Natural killer cell (primary cell): ENCODE measurements around the gene LENG9. TPM values are rescaled to one million over a fixed set of nuclear protein-coding genes. Genes with fewer than 3 reads are reported as not detected.

ENCODE experiments used
- ATAC-seq, 3 donors: fragments of 150-1000 bp in 2 of 3; fragments of 200-7000 bp in 1 of 3; cut with Tn5 transposase; 1 replicate in 1 of 3; 2 replicates in 2 of 3; pipeline ENCODE4 v1.10.0; 2021; ENCODE audit warnings: mild to moderate bottlenecking in 2 of 3, moderate library complexity in 2 of 3
- DNase-seq, 2 donors: peaks; one replicate each; pipeline versions ENCODE4 v3.0.0 to v3.0.0-alpha.2; 2013 to 2021; ENCODE audit warnings: mixed read lengths in 1 of 2
- H3K27ac ChIP-seq: one replicate; pipeline ENCODE4 v1.5.1; 2013; ENCODE audit warnings: mild to moderate bottlenecking, low read length
- H3K27me3 ChIP-seq: one replicate; pipeline ENCODE4 v1.6.1; 2013; ENCODE audit warnings: low read length; ENCODE audit not compliant: control insufficient read depth, insufficient read depth
- H3K36me3 ChIP-seq: one replicate; pipeline ENCODE4 v1.6.1; 2013; ENCODE audit warnings: low read length; ENCODE audit not compliant: control insufficient read depth, insufficient read depth
- H3K4me1 ChIP-seq: one replicate; pipeline ENCODE4 v1.6.1; 2013; ENCODE audit warnings: low read length; ENCODE audit not compliant: control insufficient read depth, insufficient read depth
- H3K4me3 ChIP-seq: one replicate; pipeline ENCODE4 v1.5.1; 2013; ENCODE audit warnings: low read length
- H3K9me3 ChIP-seq: one replicate; pipeline ENCODE4 v1.6.1; 2013; ENCODE audit warnings: low read length; ENCODE audit not compliant: control insufficient read depth, insufficient read depth
- H3K27ac Mint-ChIP-seq, 2 donors: one replicate each; pipeline ENCODE4 v1.8.0; 2022; ENCODE audit warnings: mild to moderate bottlenecking in 2 of 2, mixed read lengths in 2 of 2, moderate library complexity in 1 of 2
- H3K27me3 Mint-ChIP-seq, 2 donors: one replicate each; pipeline ENCODE4 v1.8.0; 2022; ENCODE audit warnings: low read depth in 2 of 2, mixed read lengths in 2 of 2
- H3K36me3 Mint-ChIP-seq: one replicate; pipeline ENCODE4 v1.8.0; 2022; ENCODE audit warnings: mixed read lengths
- H3K4me1 Mint-ChIP-seq, 2 donors: one replicate each; pipeline ENCODE4 v1.8.0; 2022; ENCODE audit warnings: mixed read lengths in 2 of 2
- H3K4me3 Mint-ChIP-seq: one replicate; pipeline ENCODE4 v1.8.0; 2022; ENCODE audit warnings: mild to moderate bottlenecking, moderate library complexity, mixed read lengths
- H3K9me3 Mint-ChIP-seq, 2 donors: one replicate each; pipeline ENCODE4 v1.8.0; 2022; ENCODE audit warnings: mixed read lengths in 2 of 2
- WGBS: methylation state at CpG from one replicate; pipeline ENCODE4 v1.1.7; 2013; ENCODE audit warnings: missing lambda C conversion rate; ENCODE audit not compliant: insufficient coverage; 5-methylcytosine and 5-hydroxymethylcytosine counted together
- intact Hi-C: fragments of 100-400 bp; cut with micrococcal nuclease; formaldehyde crosslinking; loops from one replicate; pipeline ENCODE4 v1.14.2; 2022
- total RNA-seq, 4 donors: library from RNA; stranded (reverse); fragments of 120-200 nt in 1 of 4; gene quantifications; one replicate each; pipeline versions ENCODE4 v1.2.3 to v1.2.4, GENCODE V29; 2013 to 2022
- TF ChIP-seq, protein P1 (sequence below): fragments of 200-600 bp; IDR thresholded peaks from one replicate; pipeline ENCODE4 v1.8.0; 2022; ENCODE audit warnings: antibody characterized with exemption

The LENG9 gene
- total RNA-seq, 3 donors from 2014 or later (not counting 1 experiment from before 2014, with no cell fraction given), result 3.2 to 5.6 (median 4.3) TPM

DNA sequence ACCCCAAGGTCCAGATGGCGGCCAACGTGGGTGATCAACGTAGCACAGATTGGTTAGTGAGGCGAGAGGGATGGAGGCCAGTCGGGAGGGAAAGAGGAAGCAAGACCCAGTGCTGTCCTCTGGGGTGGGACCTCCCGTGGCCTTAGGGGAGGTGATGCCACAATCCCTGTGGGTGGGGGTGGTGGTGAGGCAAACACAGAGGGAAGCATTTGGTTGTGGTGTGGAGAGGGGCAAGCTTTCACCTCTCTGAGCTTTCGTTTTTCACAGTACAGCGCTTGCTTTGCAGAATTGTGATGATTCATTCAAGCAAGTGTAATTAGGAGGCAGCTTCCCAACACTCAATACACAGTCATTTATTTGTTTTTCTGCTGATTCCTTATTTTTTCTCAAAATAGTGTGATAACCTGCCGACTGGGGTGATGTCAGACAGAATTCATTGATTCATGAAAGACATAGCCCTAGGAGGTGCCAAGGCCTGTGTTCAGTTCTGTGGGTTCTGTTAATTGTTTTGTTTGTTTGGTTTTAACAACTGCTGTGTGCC is 12.2 kb downstream of the LENG9 start:
- Mint-ChIP-seq H3K36me3 (no peaks in the 10 kb centered on the region), H3K9me3 (no peaks in the 10 kb centered on the region)

DNA sequence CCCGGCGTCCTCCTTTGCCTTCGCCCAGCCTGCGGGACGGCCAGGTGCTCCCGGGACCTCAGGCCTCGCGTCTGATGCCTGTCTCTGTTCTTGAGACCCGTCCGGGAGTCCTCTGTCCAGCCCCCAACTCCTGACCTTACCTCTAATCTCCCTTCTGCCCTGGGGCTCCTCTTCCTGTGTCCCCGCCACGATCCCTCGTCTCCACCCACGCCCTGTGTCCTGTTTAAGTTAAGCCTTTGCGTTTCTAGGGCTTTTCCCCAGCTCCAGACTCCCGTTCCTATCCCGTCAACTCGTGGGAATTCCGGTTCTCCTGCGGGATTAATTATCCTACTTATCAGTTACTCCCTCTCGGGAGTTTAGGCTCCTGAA is 13.9 kb downstream of the LENG9 start:
- TF ChIP-seq, protein P1, sequence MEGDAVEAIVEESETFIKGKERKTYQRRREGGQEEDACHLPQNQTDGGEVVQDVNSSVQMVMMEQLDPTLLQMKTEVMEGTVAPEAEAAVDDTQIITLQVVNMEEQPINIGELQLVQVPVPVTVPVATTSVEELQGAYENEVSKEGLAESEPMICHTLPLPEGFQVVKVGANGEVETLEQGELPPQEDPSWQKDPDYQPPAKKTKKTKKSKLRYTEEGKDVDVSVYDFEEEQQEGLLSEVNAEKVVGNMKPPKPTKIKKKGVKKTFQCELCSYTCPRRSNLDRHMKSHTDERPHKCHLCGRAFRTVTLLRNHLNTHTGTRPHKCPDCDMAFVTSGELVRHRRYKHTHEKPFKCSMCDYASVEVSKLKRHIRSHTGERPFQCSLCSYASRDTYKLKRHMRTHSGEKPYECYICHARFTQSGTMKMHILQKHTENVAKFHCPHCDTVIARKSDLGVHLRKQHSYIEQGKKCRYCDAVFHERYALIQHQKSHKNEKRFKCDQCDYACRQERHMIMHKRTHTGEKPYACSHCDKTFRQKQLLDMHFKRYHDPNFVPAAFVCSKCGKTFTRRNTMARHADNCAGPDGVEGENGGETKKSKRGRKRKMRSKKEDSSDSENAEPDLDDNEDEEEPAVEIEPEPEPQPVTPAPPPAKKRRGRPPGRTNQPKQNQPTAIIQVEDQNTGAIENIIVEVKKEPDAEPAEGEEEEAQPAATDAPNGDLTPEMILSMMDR, result no peak
- Mint-ChIP-seq H3K27ac (peak overlapping the region; percentile 100), H3K4me3 (peak overlapping the region; percentile 97), H3K4me1 (peaks cover 46 to 61% of the 10 kb centered on the region in 2 donors), H3K9me3 (no peaks in the 10 kb centered on the region), H3K27me3 (no peaks in the 10 kb centered on the region), H3K36me3 (no peaks in the 10 kb centered on the region)
- H3K27ac ChIP-seq, result peak overlapping the region; percentile 96
- intact Hi-C loops, result loop anchor here (1.0 kb wide), 1 partner anchor 15 kb away; no protein-coding TSS in a partner anchor
- H3K36me3 ChIP-seq, result peaks cover 41% of the 10 kb centered on the region
- peaks cover 36% of the 10 kb centered on the region for H3K4me1 ChIP-seq
- H3K4me3 ChIP-seq, result peak overlapping the region; percentile 89
- ATAC-seq (no peak), DNase-seq (no peak)
- WGBS, result 3% methylated on average over 21 of the region's 21 CpGs
- H3K27me3 ChIP-seq, result no peaks in the 10 kb centered on the region
- no peaks in the 10 kb centered on the region for H3K9me3 ChIP-seq

More for the DNA sequence above, 12.2 kb downstream of the LENG9 start:
- TF ChIP-seq, protein P1, result no peak
- peaks cover 51% of the 10 kb centered on the region for H3K36me3 ChIP-seq
- H3K27me3 ChIP-seq, result no peaks in the 10 kb centered on the region
- intact Hi-C loops, result no loop called here
- H3K4me1 ChIP-seq, result peaks cover 36% of the 10 kb centered on the region
- DNase-seq, result no peak
- no peak for ATAC-seq
- H3K4me3 Mint-ChIP-seq, result peak overlapping the region; percentile 97
- H3K27ac ChIP-seq, result no peak overlapping the region
- 68% methylated on average over 9 of the region's 9 CpGs for WGBS
- H3K9me3 ChIP-seq, result no peaks in the 10 kb centered on the region
- no peak overlapping the region for H3K4me3 ChIP-seq
- peaks cover 46 to 61% of the 10 kb centered on the region in 2 donors for H3K4me1 Mint-ChIP-seq
- peak overlapping the region; percentile 100 for H3K27ac Mint-ChIP-seq
- H3K27me3 Mint-ChIP-seq, result no peaks in the 10 kb centered on the region

DNA sequence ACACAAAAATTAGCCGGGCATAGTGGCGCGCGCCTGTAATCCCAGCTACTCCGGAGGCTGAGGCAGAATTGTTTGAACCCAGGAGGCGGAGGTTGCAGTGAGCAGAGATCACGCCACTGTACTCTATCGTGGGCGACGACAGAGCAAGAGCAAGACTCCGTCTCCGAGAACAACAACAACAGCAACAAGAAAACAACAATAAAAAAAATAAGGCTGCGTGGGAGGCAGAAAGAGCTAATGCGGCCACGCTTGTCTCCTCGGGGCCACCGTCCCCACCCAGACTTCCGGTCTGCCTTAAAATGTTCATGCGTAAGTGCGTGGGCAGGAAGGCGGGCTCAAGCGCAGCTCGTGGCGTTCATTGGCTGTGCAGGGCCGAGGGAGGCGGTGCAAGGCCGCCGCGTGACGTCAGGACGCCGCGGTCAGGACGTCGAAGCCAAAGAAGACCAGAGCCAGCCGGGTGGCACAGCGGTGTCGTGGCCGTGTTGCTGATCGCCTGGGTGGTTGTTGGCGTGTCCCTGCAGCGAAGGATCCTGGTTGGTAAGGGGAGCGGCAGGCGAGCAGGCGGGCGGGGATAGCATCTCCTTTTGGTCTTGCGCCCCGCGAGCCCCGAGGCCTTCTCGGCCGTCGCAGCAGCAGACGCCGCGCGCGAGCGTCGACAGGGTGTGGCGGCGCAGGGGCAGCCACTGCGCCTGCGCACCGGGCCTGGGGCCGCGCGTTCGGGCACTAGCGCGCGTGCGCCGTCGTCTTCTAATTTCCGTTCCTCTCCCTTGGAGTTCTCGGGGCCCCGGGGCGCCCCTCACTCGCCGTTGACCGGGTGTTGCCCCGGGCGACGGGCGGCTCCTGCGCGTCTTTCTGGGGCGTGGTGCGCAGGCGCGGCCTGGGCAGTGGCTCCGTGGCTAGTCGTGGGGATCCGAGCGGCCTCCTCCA is 14.5 kb downstream of the LENG9 start, which contains the start of gene LENG8:
Gene LENG8, plus strand, starts transcription at position 426 of the 927 bp plus-strand sequence. CDS start 2,146 bp downstream, outside the sequence.
- ATAC-seq (peak; percentile 88 to 96 (median 90)), DNase-seq (peak; percentile 98 to 100)
- Mint-ChIP-seq H3K36me3 (no peaks in the 10 kb centered on the region), H3K4me3 (peak within 1 kb of the TSS; percentile 97), H3K4me1 (peaks cover 46 to 61% of the 10 kb centered on the region in 2 donors), H3K9me3 (no peaks in the 10 kb centered on the region), H3K27me3 (no peaks in the 10 kb centered on the region), H3K27ac (peak within 1 kb of the TSS; percentile 100)
- Histone ChIP-seq H3K4me3 (peak within 1 kb of the TSS; percentile 89), H3K27ac (peak within 1 kb of the TSS; percentile 96), H3K36me3 (peaks cover 37% of the 10 kb centered on the region), H3K9me3 (no peaks in the 10 kb centered on the region), H3K4me1 (peaks cover 36% of the 10 kb centered on the region), H3K27me3 (no peaks in the 10 kb centered on the region)
- under 1% methylated on average over 96 of the region's 96 CpGs for WGBS
- TF ChIP-seq, protein P1, result no peak
- intact Hi-C loops, result loop anchor here (1.0 kb wide), 1 partner anchor 15 kb away; no protein-coding TSS in a partner anchor
